Vagina (tissue), 2 donors: Measurements from ENCODE around the gene ZNF385A.

ENCODE experiments used
- POLR2A ChIP-seq, 2 donors: fragments of 450-650 bp; IDR thresholded peaks; one replicate each; pipeline ENCODE4 v1.6.1; 2017; ENCODE audit warnings: antibody characterized with exemption in 2 of 2, mild to moderate bottlenecking in 2 of 2, moderate library complexity in 2 of 2
- POLR2AphosphoS5 ChIP-seq, 2 donors: sonication (generic); formaldehyde crosslinking; IDR thresholded peaks; one replicate each; pipeline ENCODE4 v1.9.0; 2017; ENCODE audit warnings: antibody characterized with exemption in 2 of 2, mild to moderate bottlenecking in 2 of 2, low read depth in 1 of 2; ENCODE audit not compliant: insufficient read depth in 1 of 2
- TF ChIP-seq, protein P1 (sequence below), 3 experiments: fragments of 450-650 bp in 2 of 3; fragments of 200-600 bp in 1 of 3; sonication (generic) in 1 of 3; IDR thresholded peaks; one replicate each; pipeline ENCODE4 v1.5.1; 2017 to 2019; ENCODE audit warnings: antibody characterized with exemption in 3 of 3, mild to moderate bottlenecking in 2 of 3, moderate library complexity in 2 of 3

DNA sequence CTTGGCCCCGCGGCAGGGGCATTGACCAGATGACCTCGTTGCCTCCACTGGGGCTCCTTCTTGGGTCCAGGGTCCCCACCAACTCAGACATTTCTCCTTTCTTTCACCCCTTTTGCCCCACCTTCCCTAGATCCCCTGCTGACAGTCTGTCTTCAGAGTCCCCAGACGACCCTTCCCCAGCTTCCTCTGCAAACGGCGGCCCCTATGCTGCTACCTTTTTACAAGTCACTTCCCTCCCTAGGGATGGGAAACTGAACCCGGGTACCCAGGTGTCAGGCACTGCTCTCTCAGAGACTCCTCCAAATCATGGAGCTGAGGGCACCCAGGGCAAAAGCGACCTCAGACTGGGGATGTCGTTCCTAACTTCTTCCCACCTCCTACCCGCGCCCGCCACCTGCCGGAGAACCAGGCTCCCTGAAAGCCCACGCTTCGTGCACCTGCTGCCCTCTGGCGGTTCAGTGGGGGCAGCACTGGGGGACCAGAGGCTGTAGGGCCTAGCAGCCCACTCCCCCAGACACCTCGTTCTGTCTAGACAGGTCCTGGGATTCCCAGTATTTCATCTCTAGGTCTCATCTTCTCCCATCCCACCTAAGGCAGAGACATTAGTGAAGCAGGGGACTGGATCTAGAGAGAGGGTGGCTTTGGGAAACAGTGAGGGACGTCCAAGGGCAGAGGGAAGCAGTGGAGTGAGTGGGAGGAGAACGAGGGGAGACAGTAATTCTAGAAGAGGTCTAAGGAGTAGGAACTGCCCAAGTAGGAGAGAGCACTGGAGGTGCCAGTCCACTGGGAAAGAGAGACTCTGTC, 4.9 kb downstream of the ZNF385A start:
- TF ChIP-seq, protein P1, sequence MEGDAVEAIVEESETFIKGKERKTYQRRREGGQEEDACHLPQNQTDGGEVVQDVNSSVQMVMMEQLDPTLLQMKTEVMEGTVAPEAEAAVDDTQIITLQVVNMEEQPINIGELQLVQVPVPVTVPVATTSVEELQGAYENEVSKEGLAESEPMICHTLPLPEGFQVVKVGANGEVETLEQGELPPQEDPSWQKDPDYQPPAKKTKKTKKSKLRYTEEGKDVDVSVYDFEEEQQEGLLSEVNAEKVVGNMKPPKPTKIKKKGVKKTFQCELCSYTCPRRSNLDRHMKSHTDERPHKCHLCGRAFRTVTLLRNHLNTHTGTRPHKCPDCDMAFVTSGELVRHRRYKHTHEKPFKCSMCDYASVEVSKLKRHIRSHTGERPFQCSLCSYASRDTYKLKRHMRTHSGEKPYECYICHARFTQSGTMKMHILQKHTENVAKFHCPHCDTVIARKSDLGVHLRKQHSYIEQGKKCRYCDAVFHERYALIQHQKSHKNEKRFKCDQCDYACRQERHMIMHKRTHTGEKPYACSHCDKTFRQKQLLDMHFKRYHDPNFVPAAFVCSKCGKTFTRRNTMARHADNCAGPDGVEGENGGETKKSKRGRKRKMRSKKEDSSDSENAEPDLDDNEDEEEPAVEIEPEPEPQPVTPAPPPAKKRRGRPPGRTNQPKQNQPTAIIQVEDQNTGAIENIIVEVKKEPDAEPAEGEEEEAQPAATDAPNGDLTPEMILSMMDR (IDR thresholded peaks at IDR 0.05), result peak; percentile 99 to 100 (median 99)
- TF ChIP-seq POLR2A (IDR thresholded peaks at IDR 0.05) (no peak), POLR2AphosphoS5 (IDR thresholded peaks at IDR 0.05; ENCODE audit: insufficient read depth in 1 of 2, low read depth in 1 of 2) (peak; percentile 53 to 66)
